ENCODE data around the gene DTNBP1.

DTNBP1 gene

GRCh38 chr6:15553736-15554294 lies 109.0 kb downstream of the DTNBP1 start:
- no peak for DNase-seq (ENCODE audit: low read depth)
- H3K4me3 ChIP-seq (ENCODE audit: low read length) = no peak overlapping the region
- no peak for TF ChIP-seq CTCF (conservative IDR thresholded peaks at IDR 0.05; ENCODE audit: low read length)

- no peak for DNase-seq (ENCODE audit: low read depth)
- no peak for TF ChIP-seq CTCF (conservative IDR thresholded peaks at IDR 0.05; ENCODE audit: low read length)
- no peak overlapping the region for H3K4me3 ChIP-seq (ENCODE audit: low read length)
Observed at GRCh38 chr6:15553031-15553430, 109.8 kb downstream of the DTNBP1 start.

- DNase-seq (ENCODE audit: low read depth) = peak; percentile 15
- no peak for TF ChIP-seq CTCF (conservative IDR thresholded peaks at IDR 0.05; ENCODE audit: low read length)
- no peak overlapping the region for H3K4me3 ChIP-seq (ENCODE audit: low read length)
Observed at GRCh38 chr6:15551798-15552197, 111.0 kb downstream of the DTNBP1 start.

- no peak for DNase-seq (ENCODE audit: low read depth)
- H3K4me3 ChIP-seq (ENCODE audit: low read length) = no peak overlapping the region
- TF ChIP-seq CTCF (conservative IDR thresholded peaks at IDR 0.05; ENCODE audit: low read length) = no peak
Observed at GRCh38 chr6:15551262-15551661, 111.6 kb downstream of the DTNBP1 start.

GRCh38 chr6:15550546-15551123 lies 112.2 kb downstream of the DTNBP1 start:
- H3K4me3 ChIP-seq (ENCODE audit: low read length) = no peak overlapping the region
- no peak for DNase-seq (ENCODE audit: low read depth)
- no peak for TF ChIP-seq CTCF (conservative IDR thresholded peaks at IDR 0.05; ENCODE audit: low read length)

- no peak for TF ChIP-seq CTCF (conservative IDR thresholded peaks at IDR 0.05; ENCODE audit: low read length)
- no peak for DNase-seq (ENCODE audit: low read depth)
- H3K4me3 ChIP-seq (ENCODE audit: low read length) = no peak overlapping the region
Observed at GRCh38 chr6:15549371-15549770, 113.5 kb downstream of the DTNBP1 start.

GRCh38 chr6:15547400-15547799 lies 115.4 kb downstream of the DTNBP1 start:
- no peak overlapping the region for H3K4me3 ChIP-seq (ENCODE audit: low read length)
- no peak for TF ChIP-seq CTCF (conservative IDR thresholded peaks at IDR 0.05; ENCODE audit: low read length)

More at GRCh38 chr6:15547400-15547799, 115.4 kb downstream of the DTNBP1 start:
- DNase-seq (ENCODE audit: low read depth) = no peak
